SK-MEL-5 (cell line): ENCODE data around the gene AMOTL1. TPM values are rescaled to one million over a fixed set of nuclear protein-coding genes. Genes with fewer than 3 reads are reported as not detected.

Experiments used
- DNase-seq: peaks from one replicate; pipeline ENCODE4 v3.0.0-alpha.2; 2016; ENCODE audit warnings: low read depth, low spot score
- in situ Hi-C: cut with HindIII; loops from 2 replicates; pipeline ENCODE4 v1.10.0; 2016; ENCODE audit warnings: low sequenced_read_pairs, high pct_unique_total_duplicates, low pct_unique_long_range_greater_than_20kb
- total RNA-seq: library from RNA; depleted of rRNA; stranded (reverse); fragments of >200 nt; shearing (Covaris generic); gene quantifications from 2 replicates; pipeline ENCODE4 v1.2.3, GENCODE V29; 2014

The AMOTL1 gene
- total RNA-seq, 1 experiment from 2014 or later: 12.0 TPM

DNA sequence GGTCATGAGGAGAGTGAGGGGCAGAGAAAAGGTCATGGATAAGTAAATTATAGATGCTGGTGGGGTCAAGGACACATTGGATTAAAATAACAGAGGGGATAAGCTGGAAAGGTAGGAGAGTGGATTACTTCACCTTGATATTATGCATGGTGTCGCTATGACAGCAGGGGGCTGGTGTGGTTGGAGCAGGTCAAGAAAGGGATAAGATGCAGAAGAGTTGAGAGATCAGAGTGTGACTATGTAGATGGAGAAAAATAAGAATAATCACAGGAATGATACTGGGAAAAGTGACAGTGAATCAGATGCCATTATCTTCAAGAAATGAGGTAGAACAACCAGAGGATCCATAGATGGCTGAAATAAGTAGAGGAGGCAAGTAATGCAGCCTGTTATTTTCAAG lies 29.4 kb upstream of the AMOTL1 start:
- no peak for DNase-seq
- in situ Hi-C loops: no loop called here

DNA sequence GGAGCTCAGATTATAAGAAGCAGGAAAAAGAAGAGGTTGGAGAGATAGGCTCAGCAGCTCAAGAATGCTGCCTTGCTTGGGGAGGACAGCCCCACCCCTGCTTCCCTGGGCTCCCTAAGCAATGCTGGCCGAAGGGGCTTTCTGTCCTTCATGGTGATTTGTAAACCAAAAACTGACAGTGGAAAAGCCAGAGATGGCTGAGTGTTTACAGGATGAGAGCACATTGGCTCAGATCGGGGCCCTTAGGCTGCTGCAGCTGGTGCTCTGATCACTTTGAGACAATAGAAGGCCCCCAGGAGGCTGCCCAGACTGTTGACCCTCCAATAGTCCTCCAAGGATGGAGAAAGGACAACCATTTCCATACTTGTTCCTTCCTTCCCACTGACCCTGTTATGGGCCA lies 28.8 kb upstream of the AMOTL1 start:
- in situ Hi-C loops: no loop called here

DNA sequence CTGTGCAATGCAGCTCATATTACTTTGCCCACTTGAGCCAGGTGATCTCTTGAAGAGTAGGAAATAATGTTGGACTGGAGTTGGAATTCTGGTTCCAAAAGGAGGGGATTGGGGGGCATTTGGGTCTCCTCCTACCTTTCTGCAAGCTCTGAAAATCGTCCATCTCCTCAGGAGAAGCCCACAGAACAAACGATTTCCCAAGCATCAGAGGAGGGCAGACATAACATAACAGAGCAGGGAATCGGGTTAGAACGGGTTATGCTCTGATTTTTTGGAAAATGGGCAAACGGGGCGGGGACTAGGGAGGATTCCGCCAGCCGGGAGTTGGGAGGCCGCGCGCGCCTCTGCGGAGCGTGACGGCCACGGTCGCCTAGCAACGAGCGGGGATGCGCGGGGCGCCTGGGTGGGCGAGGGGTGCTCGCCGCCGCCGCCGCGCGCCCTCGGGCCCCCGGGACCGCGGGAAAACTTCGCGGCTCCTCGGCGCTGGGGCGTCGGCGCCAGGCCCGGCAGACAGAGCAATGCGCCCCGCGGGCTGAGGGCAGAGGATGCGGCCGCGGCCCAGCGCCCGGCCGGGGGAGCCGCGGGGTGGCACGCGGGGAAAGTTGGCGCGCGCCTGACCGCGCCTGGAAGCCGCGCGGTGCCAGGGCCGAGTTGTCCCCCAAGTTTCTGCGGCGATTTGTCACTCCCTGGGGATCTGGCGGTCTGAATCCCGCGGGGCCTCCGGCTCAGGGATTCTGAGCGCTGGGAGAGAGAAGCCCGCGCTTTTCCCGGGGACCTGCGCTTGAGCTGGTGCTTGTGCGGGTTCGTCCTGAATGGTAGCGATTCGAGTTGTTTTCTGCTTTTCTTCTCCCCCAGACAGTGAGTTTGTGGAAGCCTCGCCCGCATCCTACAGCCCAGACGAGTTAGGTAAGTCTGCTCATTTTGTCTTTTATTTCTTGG lies 27.8 kb upstream of the AMOTL1 start:
- in situ Hi-C loops: no loop called here
- DNase-seq: no peak

More for the DNA sequence above, 28.8 kb upstream of the AMOTL1 start:
- DNase-seq: no peak

DNA sequence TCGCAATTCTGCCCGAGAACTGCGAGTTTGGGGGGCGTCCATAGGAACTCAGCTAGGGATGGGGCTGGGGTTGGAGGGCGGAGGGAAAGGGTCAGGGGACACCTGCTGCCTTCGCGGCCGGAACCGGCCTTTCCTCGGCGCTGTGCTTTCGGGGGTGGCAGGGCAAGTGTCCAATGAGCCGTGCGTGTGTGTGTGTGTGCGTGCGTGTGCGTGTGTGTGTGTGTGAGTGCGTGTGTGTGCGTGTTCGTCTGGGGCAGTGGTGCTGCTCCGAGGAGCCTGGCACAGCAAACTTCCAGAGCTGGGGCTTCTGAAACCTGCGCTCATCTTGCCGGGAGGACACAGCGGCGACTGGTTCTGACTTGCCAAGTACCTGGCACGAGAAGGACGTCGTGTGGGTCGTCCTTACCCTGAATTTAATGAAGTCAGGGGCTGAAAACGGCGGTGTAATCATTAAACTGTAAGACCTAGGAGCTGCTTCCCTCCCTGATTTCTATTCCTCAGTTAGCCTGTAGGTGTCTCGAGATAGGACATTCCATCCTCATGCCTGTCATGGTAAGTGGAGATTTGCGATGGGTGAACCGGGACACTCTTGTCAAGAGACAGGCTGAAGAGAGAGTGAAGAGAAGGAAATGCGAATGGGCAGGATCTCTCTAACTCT lies 27.0 kb upstream of the AMOTL1 start:
- in situ Hi-C loops: no loop called here
- DNase-seq: peak; percentile 62

DNA sequence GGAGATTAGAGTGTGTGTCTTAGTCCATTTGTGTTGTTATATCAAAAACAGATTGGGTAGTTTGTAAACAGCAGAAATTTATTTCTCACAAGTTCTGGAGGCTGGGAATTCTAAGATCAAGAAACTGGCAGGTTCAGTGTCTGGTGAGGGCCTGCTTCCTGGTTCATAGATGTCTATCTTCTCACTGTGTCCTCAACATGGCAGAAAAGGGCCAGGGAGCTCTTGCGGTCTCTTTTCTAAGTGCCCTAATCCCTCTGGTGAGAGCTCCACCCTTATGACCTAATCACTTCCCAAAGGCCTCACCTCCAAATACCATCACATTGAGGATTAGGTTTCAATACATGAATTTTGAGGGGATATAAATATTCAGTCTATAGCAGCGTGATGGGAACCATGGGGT lies 25.5 kb upstream of the AMOTL1 start:
- in situ Hi-C loops: no loop called here
- DNase-seq: no peak

DNA sequence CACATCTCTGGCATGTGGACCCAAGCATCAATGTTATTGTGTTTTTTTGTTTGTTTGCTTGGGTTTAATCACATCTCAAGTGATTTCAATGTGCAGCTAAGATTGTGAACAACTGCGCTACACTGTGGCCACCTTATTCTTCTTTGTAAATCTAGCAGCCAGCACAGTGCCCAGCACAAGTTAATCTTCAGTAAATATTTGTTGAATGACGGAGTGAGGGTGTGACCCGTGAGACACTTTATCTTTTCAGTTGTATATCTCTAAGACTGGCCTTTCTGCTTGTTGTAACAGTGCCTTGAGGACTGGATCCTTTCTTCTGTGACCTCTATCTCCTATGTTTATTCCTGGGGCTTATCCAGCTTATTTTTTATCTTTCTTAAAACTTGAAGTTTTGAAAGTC lies 21.4 kb upstream of the AMOTL1 start:
- in situ Hi-C loops: no loop called here
- no peak for DNase-seq

DNA sequence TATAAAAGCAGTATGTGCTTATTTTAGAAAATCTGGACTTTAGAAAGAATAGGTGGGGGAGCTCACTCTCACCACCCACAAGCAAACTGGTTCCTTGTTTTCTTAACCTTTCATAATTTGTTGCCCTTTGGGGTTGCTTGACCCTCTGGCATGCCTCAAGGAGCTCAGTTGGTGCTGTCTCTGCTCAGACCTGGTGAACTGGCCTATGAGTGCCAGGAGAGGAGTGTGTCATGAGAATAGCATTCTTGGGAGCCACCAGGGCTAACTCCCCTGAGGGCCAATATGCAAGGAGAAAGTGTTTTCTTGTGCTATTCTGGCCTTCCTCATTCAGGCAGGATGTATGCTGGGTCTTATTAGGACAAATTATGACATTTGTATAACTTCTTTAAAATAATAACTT lies 21.0 kb upstream of the AMOTL1 start:
- no peak for DNase-seq
- in situ Hi-C loops: no loop called here

DNA sequence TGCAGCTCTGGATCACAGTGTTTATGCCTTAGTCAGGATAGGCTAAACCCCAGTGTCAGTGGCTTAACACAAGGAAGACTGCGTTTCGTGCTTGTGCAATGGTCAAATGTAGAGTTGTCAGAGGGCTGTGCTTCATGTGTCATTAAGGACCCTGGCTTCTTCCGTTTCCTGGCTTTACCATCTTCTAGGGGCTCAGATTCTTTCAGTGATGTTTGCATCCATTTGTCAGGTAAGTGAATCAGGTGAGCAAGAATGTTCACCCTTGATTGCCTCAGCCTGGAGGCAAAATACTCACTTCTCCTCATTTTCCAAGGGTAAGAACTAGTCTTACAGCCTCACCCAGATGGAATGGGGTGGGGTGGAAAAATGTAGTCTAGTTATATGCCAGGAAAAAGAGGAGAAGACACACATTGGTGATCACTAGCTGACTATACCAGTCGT lies 20.5 kb upstream of the AMOTL1 start:
- in situ Hi-C loops: no loop called here
- DNase-seq: no peak

DNA sequence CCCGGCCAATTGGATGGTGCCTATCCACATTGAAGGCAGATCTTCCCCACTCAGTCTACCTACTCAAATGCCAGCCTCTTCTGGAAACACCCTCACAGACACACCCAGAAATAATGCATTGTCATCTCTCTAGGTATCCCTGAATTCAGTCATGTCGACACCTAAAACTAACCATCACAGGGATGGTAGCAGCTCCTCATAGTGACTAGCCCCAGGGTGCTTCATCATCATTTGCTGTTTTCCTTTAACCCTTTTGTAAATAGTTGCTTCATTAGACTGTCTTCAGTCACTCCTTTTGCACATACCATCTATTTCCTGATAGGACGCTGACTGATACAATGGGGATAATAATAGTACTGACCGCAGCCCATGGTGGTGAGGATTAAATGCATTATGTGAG lies 18.8 kb upstream of the AMOTL1 start:
- in situ Hi-C loops: no loop called here
- no peak for DNase-seq

DNA sequence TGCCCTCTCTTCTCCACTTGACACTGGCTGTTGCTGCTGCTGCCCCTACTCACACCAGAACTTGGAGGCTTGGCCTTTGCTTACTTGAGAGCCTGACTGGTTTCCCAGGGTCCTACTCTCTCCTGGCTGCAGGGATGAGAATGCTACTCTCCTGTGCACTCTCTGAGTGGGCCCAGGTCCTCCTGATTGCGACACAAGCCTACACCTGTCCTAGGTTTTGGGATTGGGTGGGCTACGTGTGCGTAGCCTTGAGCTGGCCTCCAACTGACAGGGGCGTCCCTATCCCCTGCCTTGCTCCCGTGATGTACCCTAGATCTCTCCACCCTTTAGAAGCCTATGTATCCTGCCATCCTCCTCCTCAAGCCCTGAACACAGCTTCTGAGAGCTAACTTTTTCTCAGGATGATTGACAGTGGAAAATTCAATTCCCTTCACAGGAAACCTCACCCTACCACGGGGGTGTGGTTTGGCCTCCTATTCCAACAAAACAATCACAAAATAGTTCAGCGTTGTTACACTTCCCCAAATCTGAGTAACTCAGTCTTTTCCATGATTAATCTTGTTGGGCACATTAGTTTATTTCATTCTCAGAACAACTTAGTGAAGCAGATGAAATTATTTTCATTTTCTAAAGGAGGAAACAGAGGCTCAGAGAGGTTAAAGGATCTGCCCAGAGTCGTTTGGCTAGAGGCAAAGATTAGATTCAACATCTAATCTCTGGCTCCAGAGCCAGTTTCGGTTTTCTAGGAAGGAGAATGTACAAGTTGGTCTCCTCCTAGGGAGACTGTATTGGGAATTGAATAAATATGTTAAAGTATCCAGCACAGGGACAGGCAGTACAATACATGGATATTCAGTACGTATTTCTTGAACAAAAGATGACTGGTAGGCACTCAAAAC lies 17.6 kb upstream of the AMOTL1 start:
- in situ Hi-C loops: no loop called here
- DNase-seq: no peak

DNA sequence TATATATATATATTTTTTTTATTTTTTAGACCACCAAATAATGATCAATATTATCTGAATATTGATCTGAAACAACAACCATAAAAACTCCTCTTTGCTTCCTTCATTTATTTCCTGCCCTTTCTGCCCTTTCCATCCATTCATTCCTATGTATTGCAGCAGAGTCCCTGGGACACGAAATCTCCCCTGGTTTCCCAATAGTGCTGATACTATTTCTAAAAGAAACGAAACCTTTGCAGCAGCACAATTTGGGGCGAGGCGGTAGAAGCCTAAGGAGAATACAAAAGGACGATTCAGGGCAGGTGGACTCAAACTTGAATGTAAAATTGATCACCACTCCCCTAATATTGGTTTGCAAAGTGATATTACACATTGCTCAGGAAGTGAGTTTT lies 16.9 kb upstream of the AMOTL1 start:
- in situ Hi-C loops: no loop called here
- DNase-seq: no peak

DNA sequence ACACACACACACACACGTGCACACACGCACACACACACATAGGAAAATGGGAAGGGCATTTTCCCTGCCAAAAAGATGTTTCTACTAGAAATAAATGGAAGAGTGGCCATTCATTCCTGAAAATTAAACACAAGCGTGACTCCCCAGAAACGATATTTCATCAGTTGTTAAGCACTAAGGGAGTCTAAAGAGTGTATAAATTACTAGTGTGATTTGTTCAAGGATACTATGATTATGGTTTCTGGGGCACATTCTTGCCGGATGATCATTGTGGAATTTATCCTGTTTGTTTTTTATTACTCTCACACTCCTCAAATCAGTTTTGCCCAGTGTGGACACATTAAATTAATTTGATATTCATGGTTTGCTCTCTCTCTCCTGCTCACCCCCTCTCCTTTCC lies 16.4 kb upstream of the AMOTL1 start:
- DNase-seq: no peak
- in situ Hi-C loops: no loop called here

DNA sequence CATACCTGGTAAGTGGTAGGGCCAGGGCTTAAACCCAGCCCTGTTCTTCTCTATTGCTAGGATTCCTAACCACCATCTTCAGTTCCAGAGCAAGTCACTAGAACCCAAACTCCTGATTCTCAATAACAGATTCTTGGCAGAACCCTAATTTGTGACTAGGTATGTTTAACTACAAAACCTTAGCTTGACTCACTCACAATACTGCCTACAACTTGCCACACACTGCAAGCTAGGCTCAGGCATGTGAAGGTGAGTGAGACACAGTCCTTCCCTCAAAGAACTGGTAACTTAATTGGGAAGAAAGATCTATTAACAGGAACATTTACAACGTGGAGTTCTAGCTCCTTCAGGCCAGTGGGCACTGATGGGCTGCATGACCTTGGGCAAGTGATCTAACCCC lies 14.5 kb upstream of the AMOTL1 start:
- in situ Hi-C loops: no loop called here
- no peak for DNase-seq

DNA sequence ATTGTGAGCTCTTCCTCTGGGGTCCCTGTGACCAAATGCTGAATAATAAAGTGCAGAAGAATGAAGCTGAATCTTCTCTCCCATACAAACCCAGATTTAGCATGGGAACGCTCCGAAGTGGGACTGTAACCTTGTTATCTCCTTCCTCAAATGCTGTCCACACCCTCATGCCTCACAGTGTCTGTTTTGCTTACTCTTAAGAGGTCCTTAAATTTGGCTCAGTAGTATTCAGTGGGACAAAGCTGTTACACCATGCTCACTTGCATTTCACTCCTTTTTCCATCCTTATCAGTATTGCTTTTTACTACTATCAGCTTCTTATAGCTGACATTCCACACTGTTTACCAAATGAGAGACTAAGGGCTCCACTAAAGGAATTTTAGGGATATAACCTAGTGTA lies 13.8 kb upstream of the AMOTL1 start:
- DNase-seq: no peak
- in situ Hi-C loops: no loop called here

DNA sequence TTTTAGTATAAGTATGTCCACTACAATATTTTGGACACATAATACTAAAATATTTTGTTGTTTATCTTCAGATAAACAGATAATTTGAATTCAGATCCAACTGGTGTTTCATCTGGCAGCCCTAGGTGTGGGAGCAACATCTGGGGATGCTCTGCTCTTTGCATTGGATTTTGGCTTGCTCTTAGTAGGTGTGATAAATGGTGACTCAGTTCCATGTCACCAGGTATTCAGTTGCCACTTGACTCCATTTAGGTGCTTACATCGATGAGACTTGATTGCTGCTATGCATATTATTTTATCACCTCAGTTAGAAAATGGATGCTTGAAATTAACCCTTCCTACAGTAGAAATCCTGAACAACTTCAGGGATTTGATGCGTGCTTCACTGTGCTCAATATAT lies 13.3 kb upstream of the AMOTL1 start:
- in situ Hi-C loops: no loop called here
- no peak for DNase-seq

DNA sequence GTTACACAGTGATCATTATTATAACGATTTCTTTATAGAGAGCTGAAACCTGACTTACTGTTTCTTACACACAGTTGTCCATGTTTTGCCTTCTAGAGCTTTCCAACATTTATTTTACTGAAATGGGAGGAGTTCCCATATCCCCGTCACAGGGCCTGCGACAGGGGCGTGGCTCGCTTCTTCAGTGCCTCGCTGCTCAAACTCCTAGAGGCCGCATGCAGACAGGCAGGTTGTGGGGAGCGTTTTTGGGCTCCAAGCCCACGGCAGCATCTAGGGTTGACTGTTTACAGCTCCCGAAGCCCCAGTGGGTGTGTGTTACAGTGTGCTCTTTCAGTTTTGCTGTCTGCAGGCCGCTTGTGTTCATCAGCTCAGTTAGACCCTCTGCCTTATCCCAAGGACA lies 12.7 kb upstream of the AMOTL1 start:
- DNase-seq: no peak
- in situ Hi-C loops: no loop called here

DNA sequence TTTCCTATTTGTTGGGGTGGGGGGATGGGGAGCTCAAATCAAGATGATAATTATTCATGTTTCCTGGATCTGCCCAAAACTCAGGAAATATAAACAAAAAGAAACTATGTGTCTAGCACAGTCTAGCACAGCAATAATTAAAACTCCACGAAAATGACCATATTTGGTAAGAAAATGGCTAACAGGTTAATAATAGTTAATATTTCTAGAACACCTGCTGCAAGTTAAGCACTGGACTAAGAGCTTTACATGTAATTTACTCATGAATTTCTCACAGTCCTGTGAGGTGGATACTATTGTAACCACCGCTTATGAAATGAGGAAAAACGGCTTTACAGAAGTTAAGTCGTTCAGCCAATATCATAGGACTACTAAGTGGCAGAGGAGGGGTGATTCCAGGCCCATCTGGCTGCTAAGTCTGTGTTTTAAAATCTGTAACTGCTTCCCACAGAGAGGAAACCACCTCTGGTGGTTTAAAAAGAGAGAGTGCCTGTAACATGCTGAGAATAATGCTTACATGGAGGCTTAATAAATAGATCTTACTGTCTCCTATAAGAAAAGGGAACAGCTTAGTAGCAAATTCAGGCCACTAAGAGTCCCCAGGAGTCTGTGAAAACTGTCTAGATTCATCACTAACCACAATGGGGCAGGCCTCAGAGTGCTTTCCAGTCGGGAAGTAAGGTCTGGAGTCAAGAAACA lies 11.0 kb upstream of the AMOTL1 start:
- in situ Hi-C loops: no loop called here
- DNase-seq: no peak

DNA sequence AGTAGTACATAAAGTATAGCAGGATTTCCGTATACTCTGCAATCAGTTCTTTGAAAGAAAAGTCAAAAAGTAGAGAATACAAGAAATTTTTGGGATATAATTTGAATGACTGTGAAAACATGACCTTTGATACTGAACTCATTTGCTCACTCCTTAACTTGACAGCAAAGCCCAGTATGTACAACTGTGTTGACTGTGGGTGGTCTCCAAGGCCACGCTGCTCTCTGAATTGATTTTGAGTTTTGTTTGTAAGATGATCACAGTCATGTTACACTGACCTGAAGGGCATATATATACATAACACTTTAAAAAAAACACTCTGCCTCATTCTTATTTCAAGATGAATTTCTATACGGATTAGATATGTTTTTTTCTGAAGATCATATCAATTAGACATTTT lies 9.5 kb upstream of the AMOTL1 start:
- no peak for DNase-seq

More for the DNA sequence above, 9.5 kb upstream of the AMOTL1 start:
- in situ Hi-C loops: no loop called here
